H9 (cell line): ENCODE data around the gene RDH12. TPM values are rescaled to one million over a fixed set of nuclear protein-coding genes. Genes with fewer than 3 reads are reported as not detected.

ENCODE experiments used
- DNase-seq: peaks from one replicate; pipeline ENCODE4 v3.0.0-alpha.2; 2017
- H2AFZ ChIP-seq: one replicate; pipeline ENCODE4 v1.6.1; 2013; ENCODE audit warnings: mild to moderate bottlenecking, low read length, control low read depth, moderate library complexity
- H2AK5ac ChIP-seq: 2 replicates; pipeline ENCODE4 v1.6.1; 2013; ENCODE audit warnings: low read length, control low read depth, mixed read lengths; ENCODE audit not compliant: insufficient read length
- H2BK120ac ChIP-seq: one replicate; pipeline ENCODE4 v1.6.1; 2013; ENCODE audit warnings: low read depth, mild to moderate bottlenecking, low read length, control low read depth, inconsistent platforms; ENCODE audit not compliant: poor library complexity, severe bottlenecking
- H2BK12ac ChIP-seq: 2 replicates; pipeline ENCODE4 v1.6.1; 2013; ENCODE audit warnings: low read length, control low read depth, mixed read lengths, low read depth; ENCODE audit not compliant: insufficient read length
- H2BK15ac ChIP-seq: 2 replicates; pipeline ENCODE4 v1.6.1; 2013; ENCODE audit warnings: low read depth, low read length, control low read depth
- H2BK20ac ChIP-seq: one replicate; pipeline ENCODE4 v1.6.1; 2013; ENCODE audit warnings: low read depth, mild to moderate bottlenecking, low read length, control low read depth, inconsistent platforms; ENCODE audit not compliant: poor library complexity, severe bottlenecking
- H2BK5ac ChIP-seq: 2 replicates; pipeline ENCODE4 v1.6.1; 2013; ENCODE audit warnings: low read length, control low read depth, mixed read lengths; ENCODE audit not compliant: insufficient read length
- H3K14ac ChIP-seq: 2 replicates; pipeline ENCODE4 v1.6.1; 2013; ENCODE audit warnings: low read length, control low read depth; ENCODE audit not compliant: insufficient read depth
- H3K18ac ChIP-seq: 2 replicates; pipeline ENCODE4 v1.6.1; 2013; ENCODE audit warnings: low read depth, mild to moderate bottlenecking, mixed read lengths, low read length, control low read depth; ENCODE audit not compliant: insufficient read length
- H3K23ac ChIP-seq: 2 replicates; pipeline ENCODE4 v1.6.1; 2013; ENCODE audit warnings: low read length, control low read depth, mixed read lengths, low read depth; ENCODE audit not compliant: insufficient read length
- H3K23me2 ChIP-seq: 2 replicates; pipeline ENCODE4 v1.6.1; 2013; ENCODE audit warnings: low read depth, mild to moderate bottlenecking, mixed read lengths, low read length, control low read depth; ENCODE audit not compliant: insufficient read length, poor library complexity, severe bottlenecking
- H3K27ac ChIP-seq: 2 replicates; pipeline ENCODE4 v1.5.1; 2013; ENCODE audit warnings: low read length, control low read depth, mixed read lengths, low read depth; ENCODE audit not compliant: insufficient read length
- H3K27me3 ChIP-seq: 2 replicates; pipeline ENCODE4 v1.6.1; 2013; ENCODE audit warnings: low read length, control low read depth, inconsistent platforms; ENCODE audit not compliant: insufficient read depth
- H3K4ac ChIP-seq: 2 replicates; pipeline ENCODE4 v1.6.1; 2013; ENCODE audit warnings: low read depth, mild to moderate bottlenecking, control low read depth, inconsistent platforms, low read length, moderate library complexity
- H3K4me1 ChIP-seq: 2 replicates; pipeline ENCODE4 v1.6.1; 2013; ENCODE audit warnings: low read length, control low read depth, inconsistent platforms; ENCODE audit not compliant: insufficient read depth
- H3K4me2 ChIP-seq: 2 replicates; pipeline ENCODE4 v1.6.1; 2013; ENCODE audit warnings: low read length, control low read depth, mixed read lengths; ENCODE audit not compliant: insufficient read length, insufficient read depth
- H3K56ac ChIP-seq: 2 replicates; pipeline ENCODE4 v1.6.1; 2013; ENCODE audit warnings: low read depth, mild to moderate bottlenecking, mixed read lengths, low read length, control low read depth; ENCODE audit not compliant: insufficient read length
- H3K79me1 ChIP-seq: 2 replicates; pipeline ENCODE4 v1.6.1; 2013; ENCODE audit warnings: low read depth, mild to moderate bottlenecking, moderate library complexity, low read length, control low read depth, inconsistent platforms; ENCODE audit not compliant: insufficient read depth, poor library complexity, severe bottlenecking
- H3K79me2 ChIP-seq: 2 replicates; pipeline ENCODE4 v1.6.1; 2013; ENCODE audit warnings: low read length, control low read depth, inconsistent platforms; ENCODE audit not compliant: insufficient read depth
- H3K9ac ChIP-seq: 2 replicates; pipeline ENCODE4 v1.6.1; 2013; ENCODE audit warnings: low read length, control low read depth, mixed read lengths; ENCODE audit not compliant: insufficient read length; ENCODE audit errors: extremely low read depth
- H3K9me3 ChIP-seq: one replicate; pipeline ENCODE4 v1.6.1; 2013; ENCODE audit warnings: low read depth, low read length, inconsistent platforms; ENCODE audit not compliant: control insufficient read depth
- H3T11ph ChIP-seq: one replicate; pipeline ENCODE4 v1.6.1; 2013; ENCODE audit warnings: mild to moderate bottlenecking, low read length, control low read depth, inconsistent platforms
- H4K20me1 ChIP-seq: one replicate; pipeline ENCODE4 v1.6.1; 2013; ENCODE audit not compliant: control insufficient read depth, insufficient read length, insufficient read depth
- H4K5ac ChIP-seq: 2 replicates; pipeline ENCODE4 v1.6.1; 2013; ENCODE audit warnings: low read depth, mild to moderate bottlenecking, mixed read lengths, low read length, control low read depth; ENCODE audit not compliant: insufficient read length
- H4K8ac ChIP-seq: replicated peaks from 2 replicates; pipeline ENCODE4 v1.6.1; 2013; ENCODE audit warnings: low read length, control low read depth, mixed read lengths, low read depth; ENCODE audit not compliant: insufficient read length
- H4K91ac ChIP-seq: 2 replicates; pipeline ENCODE4 v1.6.1; 2013; ENCODE audit warnings: low read depth, mild to moderate bottlenecking, moderate library complexity, mixed read lengths, low read length, control low read depth; ENCODE audit not compliant: insufficient read length
- H3K27ac Mint-ChIP-seq, 3 experiments: 2 replicates in 2 of 3; 3 replicates in 1 of 3; pipeline ENCODE4 v1.8.0; 2020 to 2021; ENCODE audit warnings: mixed read lengths in 3 of 3, mild to moderate bottlenecking in 1 of 3, moderate library complexity in 1 of 3
- H3K27me3 Mint-ChIP-seq: 2 replicates; pipeline ENCODE4 v1.8.0; 2021; ENCODE audit warnings: low read depth, mild to moderate bottlenecking, moderate library complexity, mixed read lengths
- H3K36me3 Mint-ChIP-seq, 3 experiments: 2 replicates in 2 of 3; 3 replicates in 1 of 3; pipeline ENCODE4 v1.8.0; 2020 to 2021; ENCODE audit warnings: low read depth in 3 of 3, mixed read lengths in 3 of 3; ENCODE audit not compliant: insufficient read depth in 1 of 3
- H3K4me1 Mint-ChIP-seq, 2 experiments: 2 replicates each; pipeline ENCODE4 v1.8.0; 2020; ENCODE audit warnings: mixed read lengths in 2 of 2
- H3K4me3 Mint-ChIP-seq, 2 experiments: 2 replicates in 1 of 2; 3 replicates in 1 of 2; pipeline ENCODE4 v1.8.0; 2020 to 2021; ENCODE audit warnings: mild to moderate bottlenecking in 2 of 2, mixed read lengths in 2 of 2, moderate library complexity in 1 of 2
- H3K9me3 Mint-ChIP-seq, 2 experiments: 2 replicates in 1 of 2; 3 replicates in 1 of 2; pipeline ENCODE4 v1.8.0; 2020; ENCODE audit warnings: mild to moderate bottlenecking in 2 of 2, mixed read lengths in 2 of 2, moderate library complexity in 1 of 2
- CTCF ChIP-seq: fragments of 200-600 bp; sonication (generic); conservative IDR thresholded peaks from 3 replicates; pipeline ENCODE4 v1.8.0; 2021; ENCODE audit warnings: antibody characterized with exemption, mild to moderate bottlenecking
- WGBS: extraction: QIAGEN DNeasy Blood & Tissue Kit; methylation state at CpG from one replicate; pipeline ENCODE4 v1.1.7; 2013; ENCODE audit warnings: missing lambda C conversion rate, low lambda C conversion rate, mixed read lengths; ENCODE audit not compliant: insufficient read length; ENCODE audit errors: extremely low coverage; 5-methylcytosine and 5-hydroxymethylcytosine counted together
- total RNA-seq: library from RNA; stranded (reverse); gene quantifications from 2 replicates; pipeline ENCODE4 v1.2.1, GENCODE V29; 2021

Gene RDH12
- total RNA-seq, 1 experiment from 2014 or later: 0.74 TPM

- Histone ChIP-seq H2BK15ac (no peak overlapping the region), H3K4me1 (no peaks in the 10 kb centered on the region), H4K8ac (no peak overlapping the region), H3K23ac (no peak overlapping the region), H2AFZ (no peak overlapping the region), H3K14ac (no peak overlapping the region), H3K56ac (no peak overlapping the region), H3K9ac (no peak overlapping the region), H3K4ac (no peak overlapping the region), H3K23me2 (no peaks in the 10 kb centered on the region), H3T11ph (no peak overlapping the region), H4K5ac (no peak overlapping the region), H3K9me3 (no peaks in the 10 kb centered on the region), H3K18ac (no peak overlapping the region), H4K91ac (no peak overlapping the region), H2BK12ac (no peak overlapping the region), H3K27me3 (no peaks in the 10 kb centered on the region), H3K4me2 (no peak overlapping the region), H2BK120ac (no peak overlapping the region), H3K27ac (no peak overlapping the region), H2BK20ac (no peak overlapping the region), H3K79me1 (no peaks in the 10 kb centered on the region), H2BK5ac (no peak overlapping the region), H3K79me2 (no peaks in the 10 kb centered on the region), H4K20me1 (no peaks in the 10 kb centered on the region), H2AK5ac (no peak overlapping the region)
- H3K27ac Mint-ChIP-seq: no peak overlapping the region
- H3K4me3 Mint-ChIP-seq: no peak overlapping the region
- H3K9me3 Mint-ChIP-seq: peaks cover 6 to 13% of the 10 kb centered on the region in 2 experiments; a peak in 4 of 5 replicates
- H3K36me3 Mint-ChIP-seq: peaks cover 0 to 2% (median 0%) of the 10 kb centered on the region in 3 experiments; a peak in 2 of 7 replicates
- H3K4me1 Mint-ChIP-seq: peaks cover under 1 to 1% of the 10 kb centered on the region in 2 experiments; a peak in 2 of 4 replicates
- H3K27me3 Mint-ChIP-seq: peaks cover 9% of the 10 kb centered on the region
- TF ChIP-seq CTCF: no peak
- DNase-seq: no peak
- 100% methylated on average over 1 of the region's 1 CpG for WGBS
These were observed 15.4 kb downstream of the RDH12 start for GRCh38 chr14:67717048-67717447.
